Kidney (tissue), 14 donors: ENCODE data around the gene ANO7. TPM values are rescaled to one million over a fixed set of nuclear protein-coding genes. Genes with fewer than 3 reads are reported as not detected.
A peak's percentile ranks its signal among the peaks of the same experiment; 100 is the strongest.

ENCODE experiments used
- DNase-seq, 5 donors: peaks; one replicate each; pipeline ENCODE4 v3.0.0-alpha.2; 2013 to 2020
- FAIRE-seq: peaks from 2 replicates; lab custom pipeline; 2012; peaks lifted over from hg19 to GRCh38; lab: Jason Lieb, UNC
- H3K27ac ChIP-seq, 2 donors: one replicate each; pipeline ENCODE4 v1.7.0; 2013; ENCODE audit warnings: low read depth in 2 of 2, low read length in 2 of 2, inconsistent platforms in 1 of 2
- H3K27me3 ChIP-seq: one replicate; pipeline ENCODE4 v1.7.1; 2013; ENCODE audit warnings: low read length, inconsistent platforms; ENCODE audit not compliant: control insufficient read depth, insufficient read depth
- H3K36me3 ChIP-seq, 3 donors: one replicate each; pipeline versions ENCODE4 v1.7.0 to v1.7.1; 2013; ENCODE audit warnings: low read length in 3 of 3, control low read depth in 1 of 3, inconsistent platforms in 1 of 3; ENCODE audit not compliant: insufficient read depth in 3 of 3, control insufficient read depth in 2 of 3
- H3K4me1 ChIP-seq, 3 donors: one replicate each; pipeline versions ENCODE4 v1.7.0 to v1.7.1; 2013; ENCODE audit warnings: low read length in 3 of 3, inconsistent platforms in 1 of 3, low read depth in 1 of 3; ENCODE audit not compliant: control insufficient read depth in 2 of 3, insufficient read depth in 2 of 3
- H3K4me3 ChIP-seq, 3 donors: one replicate each; pipeline versions ENCODE4 v1.7.0 to v1.8.1; 2013; ENCODE audit warnings: low read length in 3 of 3, control low read depth in 1 of 3, inconsistent platforms in 1 of 3
- H3K9ac ChIP-seq, 3 donors: one replicate each; pipeline versions ENCODE4 v1.7.0 to v1.7.1; 2013; ENCODE audit warnings: low read length in 3 of 3, control low read depth in 1 of 3, inconsistent platforms in 1 of 3
- H3K9me3 ChIP-seq, 3 donors: one replicate each; pipeline versions ENCODE4 v1.7.0 to v1.7.1; 2013; ENCODE audit warnings: low read length in 3 of 3, control low read depth in 1 of 3, inconsistent platforms in 1 of 3; ENCODE audit not compliant: control insufficient read depth in 2 of 3, insufficient read depth in 1 of 3
- intact Hi-C: fragments of 100-400 bp; cut with DNase I; formaldehyde crosslinking; loops from one replicate; pipeline ENCODE4 v1.11.1; 2022
- polyA plus RNA-seq: library from polyadenylated mRNA; stranded (reverse); fragments of 350-450 nt; fragmentation: Illumina TruSeq; extraction: RNeasy Lipid Tissue Mini Kit (QIAGEN cat#74804); gene quantifications from one replicate; pipeline ENCODE4 v1.2.3, GENCODE V29; 2014; ENCODE audit warnings: low read depth, low replicate concordance; ENCODE audit not compliant: insufficient read depth
- total RNA-seq: library from RNA; stranded (reverse); fragmentation: NEBNext Ultra II Directional; extraction: Animal tissue kit (Norgen Biotek cat#: 25700); gene quantifications from one replicate; pipeline ENCODE4 v1.2.1, GENCODE V29; 2021
- TF ChIP-seq, protein P1 (sequence below): IDR thresholded peaks from 3 replicates; pipeline ENCODE4 v1.5.1; 2012; ENCODE audit warnings: mild to moderate bottlenecking, moderate library complexity, borderline replicate concordance; ENCODE audit not compliant: insufficient read depth; ENCODE audit errors: extremely low read depth
- donor health status: control.
- donor health status: control.
- donor health status: control.
- donor health status: control.
- donor health status: control.
- donor health status: DM: yes; HTN: yes; CAD: no.
- donor health status: Normal renal cell carcinoma (clear cell type).

ANO7 gene
- total and polyA plus RNA-seq, 2 donors from 2014 or later: 1.1 to 1.9 TPM

DNA sequence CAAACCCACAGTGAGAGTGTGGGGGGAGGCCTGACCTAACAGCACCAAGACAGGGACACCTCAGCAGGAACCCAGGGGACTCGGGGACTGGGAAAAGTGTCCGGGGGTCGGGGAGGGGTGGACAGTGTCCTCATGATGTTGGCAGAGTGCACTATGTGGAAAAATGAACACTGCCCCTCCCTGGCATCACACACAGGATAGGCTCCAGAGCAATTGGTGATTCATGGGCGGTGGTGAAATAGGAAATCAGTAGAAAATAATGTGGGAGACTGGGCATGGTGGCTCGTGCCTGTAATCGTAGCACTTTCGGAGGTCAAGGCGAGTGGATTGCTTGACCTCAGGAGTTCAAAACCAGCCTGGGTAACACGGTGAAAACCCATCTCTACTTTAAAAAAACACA is 3.6 kb upstream of the ANO7 start:
- intact Hi-C loops: no loop called here
- Histone ChIP-seq H3K27ac (no peak overlapping the region), H3K27me3 (no peaks in the 10 kb centered on the region), H3K9ac (no peak overlapping the region), H3K36me3 (peaks cover 0 to 11% (median 3%) of the 10 kb centered on the region in 3 donors), H3K4me3 (no peak overlapping the region), H3K9me3 (no peaks in the 10 kb centered on the region), H3K4me1 (no peaks in the 10 kb centered on the region)
- TF ChIP-seq, protein P1, sequence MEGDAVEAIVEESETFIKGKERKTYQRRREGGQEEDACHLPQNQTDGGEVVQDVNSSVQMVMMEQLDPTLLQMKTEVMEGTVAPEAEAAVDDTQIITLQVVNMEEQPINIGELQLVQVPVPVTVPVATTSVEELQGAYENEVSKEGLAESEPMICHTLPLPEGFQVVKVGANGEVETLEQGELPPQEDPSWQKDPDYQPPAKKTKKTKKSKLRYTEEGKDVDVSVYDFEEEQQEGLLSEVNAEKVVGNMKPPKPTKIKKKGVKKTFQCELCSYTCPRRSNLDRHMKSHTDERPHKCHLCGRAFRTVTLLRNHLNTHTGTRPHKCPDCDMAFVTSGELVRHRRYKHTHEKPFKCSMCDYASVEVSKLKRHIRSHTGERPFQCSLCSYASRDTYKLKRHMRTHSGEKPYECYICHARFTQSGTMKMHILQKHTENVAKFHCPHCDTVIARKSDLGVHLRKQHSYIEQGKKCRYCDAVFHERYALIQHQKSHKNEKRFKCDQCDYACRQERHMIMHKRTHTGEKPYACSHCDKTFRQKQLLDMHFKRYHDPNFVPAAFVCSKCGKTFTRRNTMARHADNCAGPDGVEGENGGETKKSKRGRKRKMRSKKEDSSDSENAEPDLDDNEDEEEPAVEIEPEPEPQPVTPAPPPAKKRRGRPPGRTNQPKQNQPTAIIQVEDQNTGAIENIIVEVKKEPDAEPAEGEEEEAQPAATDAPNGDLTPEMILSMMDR: no peak
- FAIRE-seq (no peak), DNase-seq (no peak)

DNA sequence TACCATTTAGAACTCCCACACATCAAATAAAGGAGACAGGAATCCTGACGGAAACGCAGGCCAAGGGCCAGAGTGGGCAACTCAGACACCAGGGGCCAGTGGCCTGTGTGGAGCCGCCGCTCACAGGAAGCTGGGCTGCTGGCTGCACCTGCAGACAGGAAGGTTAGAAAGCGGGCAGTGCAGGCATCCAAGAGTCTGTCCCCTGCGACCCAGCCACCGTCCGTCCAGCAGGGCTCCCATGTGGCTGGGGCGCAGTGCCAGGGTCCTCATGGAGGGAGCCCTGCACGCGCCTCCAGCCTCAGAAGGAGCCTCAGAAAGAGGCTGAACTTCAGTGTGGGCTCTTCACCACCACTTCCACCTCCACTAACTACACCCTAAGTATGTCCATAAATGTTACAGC is 2.5 kb upstream of the ANO7 start:
- Histone ChIP-seq H3K27ac (no peak overlapping the region), H3K27me3 (no peaks in the 10 kb centered on the region), H3K36me3 (peaks cover 0 to 5% (median 2%) of the 10 kb centered on the region in 3 donors), H3K4me1 (no peaks in the 10 kb centered on the region), H3K9me3 (no peaks in the 10 kb centered on the region), H3K9ac (no peak overlapping the region), H3K4me3 (no peak overlapping the region)
- intact Hi-C loops: no loop called here
- peak in 1 of 5 donors; percentile 37 for DNase-seq
- FAIRE-seq: no peak
- TF ChIP-seq, protein P1: no peak

DNA sequence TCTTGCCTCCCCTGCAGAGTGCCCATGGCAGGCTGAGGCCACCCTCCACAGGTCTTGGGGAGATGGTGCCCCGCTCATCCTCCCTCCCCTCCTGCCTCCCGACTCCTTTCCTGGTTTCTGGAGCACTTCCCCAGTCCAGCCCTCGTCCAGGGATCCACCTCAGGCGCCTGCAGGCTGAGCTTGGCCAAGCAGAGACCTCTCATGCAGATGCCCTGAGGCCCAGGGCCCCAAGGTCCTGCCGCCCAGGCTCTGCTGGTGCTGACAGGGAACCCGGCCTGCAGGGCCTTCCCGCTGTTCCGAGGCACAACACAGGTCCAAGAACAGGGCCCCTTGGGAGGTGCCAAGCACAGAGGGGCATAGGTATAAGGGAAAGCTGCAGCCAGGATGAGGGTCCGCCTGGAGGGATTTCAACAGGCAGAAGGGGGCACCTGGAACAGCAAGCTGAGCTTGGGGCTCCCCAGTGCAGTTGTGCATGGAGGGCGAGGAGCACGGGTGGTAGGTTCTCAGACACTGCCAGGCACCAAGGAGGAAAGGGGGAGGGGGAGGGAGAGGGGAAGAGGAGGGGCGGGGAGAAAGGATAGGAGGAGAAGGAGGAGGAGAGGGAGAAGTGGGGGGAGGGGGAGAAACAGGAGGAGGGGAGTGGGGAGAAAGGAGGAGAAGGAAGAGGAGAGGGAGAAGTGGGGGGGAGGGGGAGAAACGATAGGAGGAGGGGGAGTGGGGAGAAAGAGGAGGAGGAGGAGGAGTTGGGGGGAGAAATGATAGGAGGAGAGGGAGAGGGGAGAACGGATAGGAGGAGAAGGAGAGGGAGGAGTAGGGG is 1.2 kb upstream of the ANO7 start:
- Histone ChIP-seq H3K4me3 (no peak overlapping the region), H3K4me1 (no peaks in the 10 kb centered on the region), H3K36me3 (peaks cover 0 to 5% (median 2%) of the 10 kb centered on the region in 3 donors), H3K9ac (no peak overlapping the region), H3K9me3 (no peaks in the 10 kb centered on the region), H3K27me3 (no peaks in the 10 kb centered on the region), H3K27ac (no peak overlapping the region)
- TF ChIP-seq, protein P1: no peak
- DNase-seq (peak in 2 of 5 donors; percentile 35 to 63), FAIRE-seq (no peak)
- intact Hi-C loops: no loop called here
